GM18873 (cell line): Measurements from ENCODE around the gene S100A13.

Source experiments
- ATAC-seq: cut with Tn5 transposase; IDR thresholded peaks from one replicate; pipeline ENCODE4 v1.9.1; 2021; ENCODE audit warnings: mild to moderate bottlenecking, moderate library complexity, moderate number of reproducible peaks; ENCODE audit not compliant: unreplicated experiment, low FRiP score

Gene S100A13

GRCh38 chr1:153628638-153629342 is 1.5 kb upstream of the S100A13 start:
- no peak for ATAC-seq

GRCh38 chr1:153627715-153628626 is 666 bp upstream of the S100A13 start, which contains the start of gene S100A1:
TSS of gene S100A1 (plus strand) at chr1:153628434. CDS start at chr1:153630522, 2,088 bp downstream.
- no peak for ATAC-seq

- ATAC-seq: no peak
Observed at GRCh38 chr1:153626477-153626903, 815 bp downstream of the S100A13 start.

- ATAC-seq: no peak
Observed at GRCh38 chr1:153624965-153625611, 2.2 kb downstream of the S100A13 start.

GRCh38 chr1:153623101-153623500 is 4.2 kb downstream of the S100A13 start:
- no peak for ATAC-seq

- ATAC-seq: no peak
Observed at GRCh38 chr1:153619171-153619570, 8.1 kb downstream of the S100A13 start.

GRCh38 chr1:153617663-153618062 is 9.6 kb downstream of the S100A13 start:
- no peak for ATAC-seq

GRCh38 chr1:153616917-153617311 is 10.4 kb downstream of the S100A13 start:
- ATAC-seq: no peak

- ATAC-seq: no peak
Observed at GRCh38 chr1:153616144-153616916, 11.0 kb downstream of the S100A13 start, which contains the start of gene S100A14. TSS of gene S100A14 (minus strand) at chr1:153616325. CDS start at chr1:153615858, 467 bp downstream.

GRCh38 chr1:153615406-153615805 is 11.9 kb downstream of the S100A13 start:
- no peak for ATAC-seq

GRCh38 chr1:153614906-153615305 is 12.4 kb downstream of the S100A13 start:
- ATAC-seq: no peak

GRCh38 chr1:153614189-153614900 is 13.0 kb downstream of the S100A13 start:
- no peak for ATAC-seq

- ATAC-seq: no peak
Observed at GRCh38 chr1:153613406-153613805, 13.9 kb downstream of the S100A13 start.

GRCh38 chr1:153612755-153613331 is 14.5 kb downstream of the S100A13 start, which contains the start of gene S100A16:
TSS of gene S100A16 (minus strand) at chr1:153613137. CDS start at chr1:153608151, 4,986 bp downstream.
- ATAC-seq: no peak

- no peak for ATAC-seq
Observed at GRCh38 chr1:153612111-153612754, 15.1 kb downstream of the S100A13 start.

- ATAC-seq: no peak
Observed at GRCh38 chr1:153611356-153611755, 15.9 kb downstream of the S100A13 start.

- no peak for ATAC-seq
Observed at GRCh38 chr1:153610811-153611301, 16.4 kb downstream of the S100A13 start.

GRCh38 chr1:153610334-153610733 is 17.0 kb downstream of the S100A13 start:
- ATAC-seq: no peak
